Kidney tubule cell (primary cell): ENCODE results near the gene CNTNAP3.
"Not testable (repeated sequence)": the region's sequence is repeated elsewhere in the genome, so short reads cannot be mapped to it uniquely, and the experiment has no call there.

Experiments used
- DNase-seq: peaks from one replicate; pipeline ENCODE4 v3.0.0-alpha.2; 2018; ENCODE audit warnings: low spot score

The CNTNAP3 gene

GRCh38 chr9:39287980-39288379 lies at the start of gene CNTNAP3:
Gene CNTNAP3 (minus strand): TSS chr9:39288167. CDS start chr9:39288064, 103 bp downstream.
- not testable (repeated sequence) for DNase-seq

GRCh38 chr9:39279995-39280394 lies 8.0 kb downstream of the CNTNAP3 start:
- DNase-seq, result not testable (repeated sequence)

GRCh38 chr9:39242513-39242912 lies 45.5 kb downstream of the CNTNAP3 start:
- not testable (repeated sequence) for DNase-seq

GRCh38 chr9:39232130-39232991 lies 55.6 kb downstream of the CNTNAP3 start:
- not testable (repeated sequence) for DNase-seq

GRCh38 chr9:39215976-39216375 lies 72.0 kb downstream of the CNTNAP3 start:
- not testable (repeated sequence) for DNase-seq

GRCh38 chr9:39209773-39210172 lies 78.2 kb downstream of the CNTNAP3 start:
- not testable (repeated sequence) for DNase-seq

GRCh38 chr9:39206643-39207042 lies 81.3 kb downstream of the CNTNAP3 start:
- not testable (repeated sequence) for DNase-seq

- not testable (repeated sequence) for DNase-seq
These were observed 82.1 kb downstream of the CNTNAP3 start for GRCh38 chr9:39205842-39206241.

- not testable (repeated sequence) for DNase-seq
These were observed 87.6 kb downstream of the CNTNAP3 start for GRCh38 chr9:39200412-39200811.

GRCh38 chr9:39198000-39198709 lies 89.8 kb downstream of the CNTNAP3 start:
- DNase-seq, result not testable (repeated sequence)

GRCh38 chr9:39171370-39171769 lies 116.6 kb downstream of the CNTNAP3 start:
- DNase-seq, result not testable (repeated sequence)

GRCh38 chr9:39157714-39158113 lies 130.3 kb downstream of the CNTNAP3 start:
- DNase-seq, result not testable (repeated sequence)

- DNase-seq, result not testable (repeated sequence)
These were observed 155.0 kb downstream of the CNTNAP3 start for GRCh38 chr9:39132826-39133552.

- not testable (repeated sequence) for DNase-seq
These were observed 166.6 kb downstream of the CNTNAP3 start for GRCh38 chr9:39121401-39121800.

GRCh38 chr9:39111746-39112145 lies 176.2 kb downstream of the CNTNAP3 start:
- not testable (repeated sequence) for DNase-seq

GRCh38 chr9:39108145-39108544 lies 179.8 kb downstream of the CNTNAP3 start:
- no peak for DNase-seq

- not testable (repeated sequence) for DNase-seq
These were observed 190.8 kb downstream of the CNTNAP3 start for GRCh38 chr9:39097208-39097607.

GRCh38 chr9:39085311-39085710 lies 202.7 kb downstream of the CNTNAP3 start:
- not testable (repeated sequence) for DNase-seq

GRCh38 chr9:39082574-39082973 lies 205.4 kb downstream of the CNTNAP3 start:
- DNase-seq, result not testable (repeated sequence)

- DNase-seq, result not testable (repeated sequence)
These were observed 207.9 kb downstream of the CNTNAP3 start for GRCh38 chr9:39080081-39080480.

GRCh38 chr9:39078621-39079256 lies 209.2 kb downstream of the CNTNAP3 start:
- peak; percentile 42 for DNase-seq

- not testable (repeated sequence) for DNase-seq
These were observed 214.4 kb downstream of the CNTNAP3 start for GRCh38 chr9:39073537-39073936.
